ENCODE measurements around the gene HSPA4. TPM values are rescaled to one million over a fixed set of nuclear protein-coding genes. Genes with fewer than 3 reads are reported as not detected.

HSPA4 gene
- total and polyA plus RNA-seq, 2 experiments from 2014 or later, result 101 to 111 TPM

DNA sequence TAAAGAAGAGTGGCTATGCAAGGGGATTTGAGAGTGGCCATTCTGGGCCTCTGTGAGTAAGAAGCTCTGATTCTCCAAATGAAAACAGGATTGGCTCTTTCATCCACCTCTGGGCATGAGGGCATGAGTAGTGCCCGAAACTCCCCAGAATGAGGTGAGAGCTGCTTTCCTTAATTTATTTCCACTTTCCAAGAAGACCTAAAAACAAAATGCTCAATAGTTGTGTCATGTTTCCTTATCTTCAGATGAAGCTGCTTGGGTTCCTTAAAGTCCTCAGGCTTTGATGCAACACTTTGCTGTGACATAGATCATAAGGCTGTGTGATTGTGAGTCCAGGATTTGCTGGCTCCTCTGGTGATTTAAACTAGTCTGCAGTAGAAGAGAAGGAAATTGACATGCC is 22.4 kb upstream of the HSPA4 start:
- Histone ChIP-seq H3K79me2 (ENCODE audit: insufficient read depth) (peaks cover 13% of the 10 kb centered on the region), H3K4me2 (ENCODE audit: unreplicated experiment) (no peak overlapping the region), H3K9me2 (ENCODE audit: insufficient read depth) (no peaks in the 10 kb centered on the region), H3K36me3 (ENCODE audit: low read depth) (no peaks in the 10 kb centered on the region), H3K4me3 (no peak overlapping the region), H3K9ac (no peak overlapping the region), H3K4me1 (ENCODE audit: insufficient read depth) (peaks cover 5% of the 10 kb centered on the region; the same call in 1 of the 2 replicates), H3K27me3 (replicated peaks; ENCODE audit: insufficient read depth) (no peaks in the 10 kb centered on the region), H4K20me1 (ENCODE audit: insufficient read depth) (no peaks in the 10 kb centered on the region), H3K27ac (no peak overlapping the region), H3F3A (ENCODE audit: insufficient read depth) (peaks cover 5% of the 10 kb centered on the region; the same call in 1 of the 2 replicates), H3K9me3 (ENCODE audit: low read depth) (no peaks in the 10 kb centered on the region), H2AFZ (no peak overlapping the region)
- DNase-seq, result no peak
- in situ Hi-C loops (cut with MboI), result no loop called here
- TF ChIP-seq EZH2phosphoT487 (IDR thresholded peaks at IDR 0.05; ENCODE audit: insufficient read depth, low read depth) (no peak), EZH2 (IDR thresholded peaks at IDR 0.05; ENCODE audit: insufficient read depth, poor library complexity, severe bottlenecking) (no peak)
- WGBS, 2 experiments (ENCODE audit: low coverage in 1 of 2, low lambda C conversion rate in 2 of 2, missing lambda C conversion rate in 2 of 2), result 93 to 100% methylated on average over 1 of the region's 1 CpG

DNA sequence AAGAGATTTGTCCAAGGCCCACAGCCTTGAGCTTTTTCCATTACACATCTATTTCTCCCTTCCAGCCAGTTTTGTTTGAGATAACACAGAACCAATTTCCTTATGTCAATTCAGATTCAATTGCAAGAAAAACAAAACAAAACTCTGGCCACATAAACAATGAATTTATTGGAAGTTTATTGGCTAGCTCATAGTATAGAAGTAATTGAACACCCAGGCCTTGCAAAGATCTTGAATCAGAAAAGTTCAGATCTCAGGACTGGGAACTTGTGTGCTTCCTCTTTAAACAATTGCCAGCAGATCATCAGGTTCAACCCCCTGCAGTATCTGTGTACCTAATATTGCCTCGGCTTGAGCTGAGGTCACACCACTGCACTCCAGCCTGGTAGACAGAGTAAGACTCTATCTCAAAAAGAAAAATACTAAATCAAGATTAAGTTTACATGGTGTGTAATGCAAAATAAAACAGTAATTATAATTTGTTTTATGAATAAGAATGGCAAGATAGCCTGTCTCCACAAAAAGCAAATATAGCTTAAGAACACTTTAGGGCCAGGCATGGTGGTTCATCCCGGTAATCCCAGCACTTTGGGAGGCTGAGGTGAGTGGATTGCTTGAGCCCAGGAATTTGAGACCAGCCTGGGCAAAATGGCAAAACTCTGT is 21.3 kb upstream of the HSPA4 start:
- H4K20me1 ChIP-seq (ENCODE audit: insufficient read depth), result no peaks in the 10 kb centered on the region
- H3K36me3 ChIP-seq (ENCODE audit: low read depth), result no peaks in the 10 kb centered on the region
- WGBS, 2 experiments (ENCODE audit: low coverage in 1 of 2, low lambda C conversion rate in 2 of 2, missing lambda C conversion rate in 2 of 2), result 77 to 78% methylated on average over 2 of the region's 2 CpGs
- H3K27ac ChIP-seq, result no peak overlapping the region
- no peaks in the 10 kb centered on the region for H3K4me1 ChIP-seq (ENCODE audit: insufficient read depth)
- peaks cover 4% of the 10 kb centered on the region; the same call in 1 of the 2 replicates for H3F3A ChIP-seq (ENCODE audit: insufficient read depth)
- in situ Hi-C loops (cut with MboI), result no loop called here
- H2AFZ ChIP-seq, result no peak overlapping the region
- DNase-seq, result no peak
- no peak overlapping the region for H3K4me3 ChIP-seq
- H3K9me3 ChIP-seq (ENCODE audit: low read depth), result no peaks in the 10 kb centered on the region
- no peak overlapping the region for H3K9ac ChIP-seq
- no peaks in the 10 kb centered on the region for H3K27me3 ChIP-seq (replicated peaks; ENCODE audit: insufficient read depth)
- TF ChIP-seq EZH2 (IDR thresholded peaks at IDR 0.05; ENCODE audit: insufficient read depth, poor library complexity, severe bottlenecking), result no peak
- TF ChIP-seq EZH2phosphoT487 (IDR thresholded peaks at IDR 0.05; ENCODE audit: insufficient read depth, low read depth), result no peak
- H3K79me2 ChIP-seq (ENCODE audit: insufficient read depth), result peaks cover 3% of the 10 kb centered on the region; the same call in 1 of the 2 replicates
- no peak overlapping the region for H3K4me2 ChIP-seq (ENCODE audit: unreplicated experiment)
- no peaks in the 10 kb centered on the region for H3K9me2 ChIP-seq (ENCODE audit: insufficient read depth)

DNA sequence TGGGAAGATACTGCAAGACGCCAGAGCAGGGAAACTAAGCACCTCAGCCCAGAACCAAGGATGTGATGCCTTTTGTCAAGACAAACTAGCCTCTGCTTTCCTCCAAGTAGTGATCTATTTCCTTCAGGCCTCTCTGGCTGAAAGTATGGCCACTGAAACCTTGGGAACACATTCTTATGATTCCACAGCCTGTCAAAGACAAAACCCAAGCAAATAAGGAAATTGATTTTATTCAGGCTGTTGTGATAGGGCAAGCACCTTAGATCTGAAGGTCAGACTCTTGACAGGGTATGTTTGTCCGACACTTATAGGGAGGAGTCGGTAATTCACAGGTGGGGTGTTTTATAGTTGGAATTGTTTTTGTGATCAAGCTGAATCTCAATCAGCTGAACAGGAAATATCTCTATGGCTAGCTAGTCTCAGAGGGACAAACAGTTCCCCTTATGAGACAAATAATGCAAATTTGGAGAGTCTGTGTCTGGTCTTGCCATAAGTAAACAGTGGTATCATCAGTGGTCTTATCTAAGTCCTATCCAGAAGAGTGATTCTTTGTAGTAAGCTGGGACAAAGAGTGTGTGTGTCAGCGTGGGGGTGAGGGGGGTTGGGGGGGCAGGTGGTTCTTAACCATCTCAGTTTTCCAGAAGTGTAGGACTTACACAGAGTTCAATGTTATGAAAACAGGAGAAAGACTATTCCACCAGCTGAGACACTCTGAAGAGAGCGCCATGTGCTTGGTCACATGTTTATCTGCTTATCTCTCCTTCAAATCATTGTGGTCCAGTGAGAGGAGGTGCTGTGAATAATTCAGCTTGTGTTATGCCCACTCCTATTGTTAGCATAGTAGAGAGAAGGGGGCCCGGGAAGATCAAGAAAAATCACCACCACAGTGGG is 18.7 kb upstream of the HSPA4 start:
- Histone ChIP-seq H3K79me2 (ENCODE audit: insufficient read depth) (no peaks in the 10 kb centered on the region), H3K4me1 (ENCODE audit: insufficient read depth) (no peaks in the 10 kb centered on the region), H3K9ac (no peak overlapping the region), H3K36me3 (ENCODE audit: low read depth) (no peaks in the 10 kb centered on the region), H3K4me2 (ENCODE audit: unreplicated experiment) (no peak overlapping the region), H3K4me3 (no peak overlapping the region), H4K20me1 (ENCODE audit: insufficient read depth) (no peaks in the 10 kb centered on the region), H3K9me3 (ENCODE audit: low read depth) (no peaks in the 10 kb centered on the region), H3F3A (ENCODE audit: insufficient read depth) (no peaks in the 10 kb centered on the region), H3K9me2 (ENCODE audit: insufficient read depth) (no peaks in the 10 kb centered on the region), H3K27me3 (replicated peaks; ENCODE audit: insufficient read depth) (no peaks in the 10 kb centered on the region), H3K27ac (no peak overlapping the region), H2AFZ (no peak overlapping the region)
- in situ Hi-C loops (cut with MboI), result no loop called here
- WGBS, 2 experiments (ENCODE audit: low coverage in 1 of 2, low lambda C conversion rate in 2 of 2, missing lambda C conversion rate in 2 of 2), result 61 to 67% methylated on average over 6 of the region's 6 CpGs
- DNase-seq, result no peak
- no peak for TF ChIP-seq EZH2phosphoT487 (IDR thresholded peaks at IDR 0.05; ENCODE audit: insufficient read depth, low read depth)
- TF ChIP-seq EZH2 (IDR thresholded peaks at IDR 0.05; ENCODE audit: insufficient read depth, poor library complexity, severe bottlenecking), result no peak

DNA sequence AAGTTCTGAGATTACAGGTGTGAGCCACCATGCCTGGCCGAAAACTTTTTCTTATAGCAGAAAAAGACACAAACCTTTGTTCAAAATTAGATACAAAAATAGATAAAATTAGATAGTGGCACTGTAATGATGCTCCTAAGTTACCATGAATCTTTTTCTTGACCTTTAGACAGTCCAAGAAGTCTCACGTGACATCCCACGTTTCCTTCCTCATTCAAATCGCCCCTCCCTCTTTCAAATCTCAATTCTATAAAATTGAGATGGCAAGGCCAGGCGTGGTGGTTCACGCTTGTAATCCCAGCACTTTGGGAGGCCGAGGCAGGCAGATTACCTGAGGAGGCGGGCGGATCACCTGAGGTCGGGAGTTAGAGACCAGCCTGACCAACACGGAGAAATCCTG is 17.7 kb upstream of the HSPA4 start:
- H3K4me1 ChIP-seq (ENCODE audit: insufficient read depth), result no peaks in the 10 kb centered on the region

More for the DNA sequence above, 17.7 kb upstream of the HSPA4 start:
- Histone ChIP-seq H3K36me3 (ENCODE audit: low read depth) (no peaks in the 10 kb centered on the region), H3K79me2 (ENCODE audit: insufficient read depth) (no peaks in the 10 kb centered on the region), H3K27ac (no peak overlapping the region), H3K4me3 (no peak overlapping the region), H2AFZ (no peak overlapping the region), H3K9me2 (ENCODE audit: insufficient read depth) (no peaks in the 10 kb centered on the region), H3F3A (ENCODE audit: insufficient read depth) (no peaks in the 10 kb centered on the region), H3K9ac (no peak overlapping the region), H3K4me2 (ENCODE audit: unreplicated experiment) (no peak overlapping the region), H4K20me1 (ENCODE audit: insufficient read depth) (no peaks in the 10 kb centered on the region), H3K9me3 (ENCODE audit: low read depth) (no peaks in the 10 kb centered on the region), H3K27me3 (replicated peaks; ENCODE audit: insufficient read depth) (no peaks in the 10 kb centered on the region)
- DNase-seq, result no peak
- TF ChIP-seq EZH2 (IDR thresholded peaks at IDR 0.05; ENCODE audit: insufficient read depth, poor library complexity, severe bottlenecking), result no peak
- WGBS, 2 experiments (ENCODE audit: low coverage in 1 of 2, low lambda C conversion rate in 2 of 2, missing lambda C conversion rate in 2 of 2), result 69 to 73% methylated on average over 11 of the region's 11 CpGs
- in situ Hi-C loops (cut with MboI), result no loop called here
